K562 (cell line): Measurements from ENCODE around the gene ARHGAP10. TPM values are rescaled to one million over a fixed set of nuclear protein-coding genes. Genes with fewer than 3 reads are reported as not detected.

Experiments used
- ATF2 ChIP-seq: sonication (generic); formaldehyde crosslinking; IDR thresholded peaks from 2 replicates; pipeline ENCODE4 v1.8.1; 2022; ENCODE audit warnings: missing genetic modification reagents
- GABPB1 ChIP-seq: sonication (generic); formaldehyde crosslinking; IDR thresholded peaks from 2 replicates; pipeline ENCODE4 v1.8.0; 2022; ENCODE audit warnings: mild to moderate bottlenecking, missing genetic modification reagents
- GTF2B ChIP-seq: IDR thresholded peaks from 2 replicates; pipeline ENCODE4 v1.6.1; 2011; ENCODE audit not compliant: insufficient read length; ENCODE audit errors: extremely low read depth
- HMGXB4 ChIP-seq: sonication (generic); formaldehyde crosslinking; IDR thresholded peaks from 2 replicates; pipeline ENCODE4 v1.8.1; 2023; ENCODE audit warnings: mild to moderate bottlenecking, missing genetic modification reagents
- NRF1 ChIP-seq, 2 experiments: fragments of 450-650 bp; IDR thresholded peaks in 1 of 2; conservative IDR thresholded peaks in 1 of 2; 2 replicates each; pipeline ENCODE4 v1.6.1; 2014; ENCODE audit warnings: mild to moderate bottlenecking in 2 of 2
- PHB2 ChIP-seq: fragments of 450-650 bp; IDR thresholded peaks from 2 replicates; pipeline ENCODE4 v1.6.1; 2017; ENCODE audit warnings: low read depth
- PKNOX1 ChIP-seq: fragments of 450-650 bp; IDR thresholded peaks from 2 replicates; pipeline ENCODE4 v1.6.1; 2016
- SREBF1 ChIP-seq: fragments of 150-350 bp; IDR thresholded peaks from 2 replicates; pipeline ENCODE4 v1.6.1; 2014; ENCODE audit warnings: antibody characterized with exemption, low read depth, low read length, borderline replicate concordance
- ZNF324 ChIP-seq: fragments of 250-450 bp; sonication (Bioruptor Pico); IDR thresholded peaks from 2 replicates; pipeline ENCODE4 v1.4.0; 2020; ENCODE audit warnings: mild to moderate bottlenecking
- ZNF609 ChIP-seq: sonication (generic); formaldehyde crosslinking; IDR thresholded peaks from 2 replicates; pipeline ENCODE4 v1.8.1; 2023; ENCODE audit warnings: missing genetic modification reagents, mild to moderate bottlenecking, borderline replicate concordance
- polyA plus RNA-seq, 8 experiments: library from polyadenylated mRNA; depleted of rRNA in 4 of 8; stranded (reverse) in 5 of 8; unstranded in 3 of 8; fragments of >200 nt; fragmentation: Nextera tagmentation in 2 of 8; fragmentation: Illumina TruSeq in 1 of 8; extraction: Ambion mirVana in 2 of 8; extraction: Trizol in 1 of 8; gene quantifications; 2 replicates each; pipeline versions ENCODE4 v1.2.1 to v1.2.3, GENCODE V29; 2011 to 2014; ENCODE audit warnings: inconsistent platforms in 1 of 8, missing spikeins in 1 of 8
- total RNA-seq, 7 experiments: library from RNA; depleted of rRNA in 6 of 7; stranded (reverse); fragments of >200 nt in 6 of 7; fragmentation: Illumina TruSeq in 2 of 7; extraction: Trizol in 2 of 7; gene quantifications; 2 replicates each; pipeline versions ENCODE4 v1.2.1 to v1.2.3, GENCODE V29; 2011 to 2021; ENCODE audit warnings: low replicate concordance in 1 of 7
- TF ChIP-seq, protein P1 (sequence below), 3 experiments: fragments of 200-800 bp in 1 of 3; fragments of 250-450 bp in 1 of 3; fragments of 450-650 bp in 1 of 3; sonication (Bioruptor Pico) in 1 of 3; sonication (Bioruptor generic) in 1 of 3; formaldehyde crosslinking in 1 of 3; IDR thresholded peaks; 2 replicates each; pipeline versions ENCODE4 v1.6.1 to v1.8.0; 2016 to 2022; ENCODE audit warnings: mild to moderate bottlenecking in 2 of 3, missing genetic modification characterization in 2 of 3, missing compliant biosample characterization in 1 of 3, moderate library complexity in 1 of 3

Gene ARHGAP10
- total and polyA plus RNA-seq, 9 of the 15 experiments (the other 6 are each of a cell fraction or from before 2014, with no cell fraction given), result 0.03 to 0.22 (median 0.06) TPM; not detected in 3

DNA sequence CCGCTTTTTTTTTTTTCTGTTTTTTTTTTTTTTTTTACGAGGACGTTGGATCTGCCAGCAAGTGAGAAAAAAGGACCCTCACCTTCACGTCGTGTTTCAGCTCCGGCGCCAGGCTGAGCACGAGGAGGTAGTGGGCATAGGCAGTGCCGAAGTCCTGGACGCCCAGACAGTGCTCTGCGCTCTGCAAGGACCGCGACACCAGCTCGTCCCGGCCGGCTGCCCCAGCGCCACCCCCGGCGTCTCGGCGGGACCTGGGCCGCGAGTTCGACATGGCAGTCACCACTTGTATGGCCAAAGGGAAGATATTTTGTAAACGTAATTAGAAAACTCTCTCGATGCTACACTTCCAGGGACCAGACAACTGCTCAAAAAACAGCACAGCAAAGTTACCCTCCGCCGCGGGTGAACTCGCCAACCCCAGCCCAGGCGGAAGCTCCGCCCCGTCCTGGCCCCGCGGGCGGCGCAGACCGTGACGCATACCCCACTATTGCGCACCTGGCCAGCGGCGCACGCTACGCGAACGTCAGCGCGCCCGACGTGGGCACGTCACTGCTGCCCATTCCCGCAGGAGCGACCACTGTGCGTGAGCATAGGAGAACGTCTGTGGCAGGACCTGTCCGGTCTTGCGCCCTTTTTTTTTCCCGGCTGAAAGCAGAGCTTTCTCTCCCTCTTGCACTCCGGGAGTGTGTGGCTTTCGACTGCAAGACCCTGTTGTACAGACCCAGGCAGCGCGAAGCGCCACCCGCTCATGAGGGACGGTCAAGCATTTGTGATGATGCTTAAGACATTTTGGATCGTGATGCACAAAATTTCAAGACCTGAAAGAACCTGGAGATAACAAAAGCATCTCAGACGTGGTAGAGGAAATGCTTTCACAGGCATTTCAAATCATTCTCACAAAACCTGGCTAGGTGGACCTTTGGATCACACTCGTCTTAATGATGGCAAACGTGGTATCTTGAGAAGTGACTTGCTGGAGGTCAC, 47.9 kb upstream of the ARHGAP10 start, which contains the start of gene PRMT9 (continued):
- no peak for TF ChIP-seq ATF2
- no peak for TF ChIP-seq SREBF1
- no peak for TF ChIP-seq GTF2B
- TF ChIP-seq, protein P1, sequence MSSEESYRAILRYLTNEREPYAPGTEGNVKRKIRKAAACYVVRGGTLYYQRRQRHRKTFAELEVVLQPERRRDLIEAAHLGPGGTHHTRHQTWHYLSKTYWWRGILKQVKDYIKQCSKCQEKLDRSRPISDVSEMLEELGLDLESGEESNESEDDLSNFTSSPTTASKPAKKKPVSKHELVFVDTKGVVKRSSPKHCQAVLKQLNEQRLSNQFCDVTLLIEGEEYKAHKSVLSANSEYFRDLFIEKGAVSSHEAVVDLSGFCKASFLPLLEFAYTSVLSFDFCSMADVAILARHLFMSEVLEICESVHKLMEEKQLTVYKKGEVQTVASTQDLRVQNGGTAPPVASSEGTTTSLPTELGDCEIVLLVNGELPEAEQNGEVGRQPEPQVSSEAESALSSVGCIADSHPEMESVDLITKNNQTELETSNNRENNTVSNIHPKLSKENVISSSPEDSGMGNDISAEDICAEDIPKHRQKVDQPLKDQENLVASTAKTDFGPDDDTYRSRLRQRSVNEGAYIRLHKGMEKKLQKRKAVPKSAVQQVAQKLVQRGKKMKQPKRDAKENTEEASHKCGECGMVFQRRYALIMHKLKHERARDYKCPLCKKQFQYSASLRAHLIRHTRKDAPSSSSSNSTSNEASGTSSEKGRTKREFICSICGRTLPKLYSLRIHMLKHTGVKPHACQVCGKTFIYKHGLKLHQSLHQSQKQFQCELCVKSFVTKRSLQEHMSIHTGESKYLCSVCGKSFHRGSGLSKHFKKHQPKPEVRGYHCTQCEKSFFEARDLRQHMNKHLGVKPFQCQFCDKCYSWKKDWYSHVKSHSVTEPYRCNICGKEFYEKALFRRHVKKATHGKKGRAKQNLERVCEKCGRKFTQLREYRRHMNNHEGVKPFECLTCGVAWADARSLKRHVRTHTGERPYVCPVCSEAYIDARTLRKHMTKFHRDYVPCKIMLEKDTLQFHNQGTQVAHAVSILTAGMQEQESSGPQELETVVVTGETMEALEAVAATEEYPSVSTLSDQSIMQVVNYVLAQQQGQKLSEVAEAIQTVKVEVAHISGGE (CRISPR knock-in tag; IDR thresholded peaks at IDR 0.05), result peak in 1 of 3 experiments; percentile 52; a peak in 1 of 6 replicates
- peak; percentile 73; the same call in 1 of the 2 replicates for TF ChIP-seq GABPB1
- no peak for TF ChIP-seq PHB2
- TF ChIP-seq ZNF324 (CRISPR knock-in tag), result no peak
- TF ChIP-seq HMGXB4, result no peak
- TF ChIP-seq NRF1 (conservative IDR thresholded peaks at IDR 0.05 in 1 of 2, IDR thresholded peaks at IDR 0.05 in 1 of 2), result peak; percentile 92 to 94
- peak; percentile 75 for TF ChIP-seq PKNOX1
- no peak for TF ChIP-seq ZNF609 (CRISPR knock-in tag)
